OCI-LY7 (cell line): ENCODE results near the gene SLC26A6.

ENCODE experiments used
- CTCF ChIP-seq: fragments of 200-600 bp; sonication (generic); conservative IDR thresholded peaks from 2 replicates; pipeline ENCODE4 v1.5.1; 2014; ENCODE audit warnings: mild to moderate bottlenecking, antibody characterized with exemption, low read length, moderate library complexity, mixed read lengths
- EZH2phosphoT487 ChIP-seq: fragments of 200-600 bp; sonication (generic); IDR thresholded peaks from 2 replicates; pipeline ENCODE4 v1.6.1; 2018; ENCODE audit warnings: low read depth, borderline replicate concordance, mild to moderate bottlenecking, mixed run types, antibody characterized with exemption, low read length, moderate library complexity, mixed read lengths

- TF ChIP-seq CTCF (no peak), EZH2phosphoT487 (no peak)
Measured at GRCh38 chr3:48664929-48665328, 29.7 kb upstream of the SLC26A6 start.
